Mucosa of stomach (tissue), 1 donor: Measurements from ENCODE around the gene ISY1.
"Not testable (repeated sequence)": the region's sequence is repeated elsewhere in the genome, so short reads cannot be mapped to it uniquely, and the experiment has no call there.

Experiments used
- H3K27me3 ChIP-seq: one replicate; pipeline ENCODE4 v1.7.0; 2013; ENCODE audit warnings: mild to moderate bottlenecking, low read length; ENCODE audit not compliant: control insufficient read depth, insufficient read depth
- H3K36me3 ChIP-seq: one replicate; pipeline ENCODE4 v1.7.0; 2013; ENCODE audit warnings: low read length; ENCODE audit not compliant: control insufficient read depth, insufficient read depth
- H3K4me1 ChIP-seq: one replicate; pipeline ENCODE4 v1.7.0; 2013; ENCODE audit warnings: mild to moderate bottlenecking, low read length; ENCODE audit not compliant: control insufficient read depth, insufficient read depth
- H3K4me3 ChIP-seq: one replicate; pipeline ENCODE4 v1.7.0; 2013; ENCODE audit warnings: low read length
- H3K9ac ChIP-seq: one replicate; pipeline ENCODE4 v1.7.0; 2013; ENCODE audit warnings: mild to moderate bottlenecking, low read length, moderate library complexity
- H3K9me3 ChIP-seq: one replicate; pipeline ENCODE4 v1.7.0; 2013; ENCODE audit warnings: mild to moderate bottlenecking, low read length, moderate library complexity; ENCODE audit not compliant: control insufficient read depth
- donor health status: Pancreatic carcinoma.

ISY1 gene

GRCh38 chr3:129100274-129100673 is 60.6 kb downstream of the ISY1 start:
- Histone ChIP-seq H3K9me3 (no peaks in the 10 kb centered on the region), H3K36me3 (no peaks in the 10 kb centered on the region), H3K27me3 (no peaks in the 10 kb centered on the region), H3K9ac (no peak overlapping the region), H3K4me1 (no peaks in the 10 kb centered on the region), H3K4me3 (no peak overlapping the region)

DNA sequence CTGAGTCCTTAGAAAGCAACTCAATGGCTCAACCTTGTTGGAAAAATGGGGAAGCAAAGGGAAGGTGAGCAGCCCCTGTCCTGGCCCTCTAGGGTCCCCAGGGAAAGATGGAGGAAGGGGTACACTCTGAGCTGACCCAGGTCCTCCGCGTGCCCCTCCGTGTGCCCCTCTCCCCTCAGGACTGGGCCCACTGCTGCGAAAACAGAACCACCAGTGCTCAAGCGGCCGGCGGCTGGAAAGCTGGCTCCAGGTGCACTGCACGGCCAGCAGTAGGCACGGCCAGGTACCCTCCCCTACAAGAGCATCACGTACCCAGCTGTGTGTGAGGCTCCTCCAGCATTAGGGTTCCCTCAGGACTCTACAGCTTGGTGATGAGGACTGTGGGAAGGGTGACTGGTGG is 65.6 kb downstream of the ISY1 start:
- Histone ChIP-seq H3K36me3 (no peaks in the 10 kb centered on the region), H3K4me3 (no peak overlapping the region)

GRCh38 chr3:129088312-129088711 is 72.6 kb downstream of the ISY1 start:
- not testable (repeated sequence) for H3K4me1 ChIP-seq, H3K9ac ChIP-seq, H3K27me3 ChIP-seq, H3K9me3 ChIP-seq, H3K4me3 ChIP-seq, H3K36me3 ChIP-seq

More for the DNA sequence above, 65.6 kb downstream of the ISY1 start:
- Histone ChIP-seq H3K4me1 (no peaks in the 10 kb centered on the region), H3K9ac (no peak overlapping the region), H3K27me3 (no peaks in the 10 kb centered on the region), H3K9me3 (no peaks in the 10 kb centered on the region)

- H3K9me3 ChIP-seq, H3K4me1 ChIP-seq, H3K27me3 ChIP-seq, H3K9ac ChIP-seq, H3K36me3 ChIP-seq, H3K4me3 ChIP-seq: not testable (repeated sequence)
These were observed 73.0 kb downstream of the ISY1 start for GRCh38 chr3:129087904-129088303.

- peaks cover 8% of the 10 kb centered on the region for H3K4me1 ChIP-seq
- no peaks in the 10 kb centered on the region for H3K36me3 ChIP-seq
- no peaks in the 10 kb centered on the region for H3K27me3 ChIP-seq
- no peaks in the 10 kb centered on the region for H3K9me3 ChIP-seq
- H3K4me3 ChIP-seq, result no peak overlapping the region
- peak overlapping the region; percentile 24 for H3K9ac ChIP-seq
These were observed 73.6 kb downstream of the ISY1 start for GRCh38 chr3:129087138-129087702.

DNA sequence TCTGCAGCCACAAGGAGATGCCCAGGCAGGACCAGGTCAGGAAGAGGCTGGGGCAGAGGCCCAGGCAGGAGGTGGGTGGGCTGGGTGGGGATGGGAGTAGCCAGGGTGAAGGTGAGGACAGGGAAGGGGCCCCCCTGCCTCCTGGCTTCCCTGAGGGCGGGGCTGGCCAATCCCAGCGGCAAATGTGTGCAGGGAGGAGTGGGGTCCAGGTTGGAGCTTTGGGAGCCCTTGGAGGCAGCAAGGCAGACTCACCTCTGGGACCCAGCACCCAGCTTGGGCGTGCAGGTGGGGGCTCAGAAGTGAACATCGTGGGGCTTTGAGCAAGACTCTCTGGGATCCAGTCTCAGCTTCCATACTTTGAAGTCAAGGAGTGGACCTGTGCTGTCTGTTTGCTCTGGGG is 75.0 kb downstream of the ISY1 start:
- Histone ChIP-seq H3K4me3 (no peak overlapping the region), H3K9ac (no peak overlapping the region), H3K4me1 (peaks cover 8% of the 10 kb centered on the region), H3K36me3 (no peaks in the 10 kb centered on the region), H3K27me3 (no peaks in the 10 kb centered on the region), H3K9me3 (no peaks in the 10 kb centered on the region)

DNA sequence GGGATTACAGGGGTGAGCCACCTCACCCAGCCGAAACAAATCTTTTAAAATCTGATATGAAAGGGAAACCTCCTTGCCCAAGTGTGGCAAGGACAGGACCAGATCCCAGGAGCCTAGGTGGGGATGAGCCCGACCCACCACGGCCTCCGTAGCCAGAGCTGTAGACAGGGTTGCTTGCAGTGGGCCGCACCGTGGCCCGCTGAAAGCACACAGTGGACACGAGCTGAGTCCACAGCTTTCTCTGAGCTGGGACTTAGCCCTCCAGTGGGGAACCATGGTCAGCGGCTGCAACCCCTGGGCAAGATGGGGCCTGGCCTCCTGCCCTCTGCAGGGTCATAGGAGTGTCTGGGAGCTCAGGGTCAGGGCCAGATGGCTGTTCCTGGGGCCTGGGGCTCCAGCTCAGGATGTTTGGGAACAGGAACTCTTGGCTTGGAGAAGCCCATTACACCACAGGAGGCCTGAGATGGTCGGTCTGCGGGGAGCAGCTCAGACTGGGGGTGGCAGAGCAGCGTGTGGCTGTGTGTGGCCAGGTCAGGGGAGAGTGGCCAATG is 75.6 kb downstream of the ISY1 start:
- no peak overlapping the region for H3K4me3 ChIP-seq
- no peaks in the 10 kb centered on the region for H3K27me3 ChIP-seq
- H3K9ac ChIP-seq, result no peak overlapping the region
- no peaks in the 10 kb centered on the region for H3K9me3 ChIP-seq
- H3K4me1 ChIP-seq, result peaks cover 8% of the 10 kb centered on the region
- H3K36me3 ChIP-seq, result no peaks in the 10 kb centered on the region

DNA sequence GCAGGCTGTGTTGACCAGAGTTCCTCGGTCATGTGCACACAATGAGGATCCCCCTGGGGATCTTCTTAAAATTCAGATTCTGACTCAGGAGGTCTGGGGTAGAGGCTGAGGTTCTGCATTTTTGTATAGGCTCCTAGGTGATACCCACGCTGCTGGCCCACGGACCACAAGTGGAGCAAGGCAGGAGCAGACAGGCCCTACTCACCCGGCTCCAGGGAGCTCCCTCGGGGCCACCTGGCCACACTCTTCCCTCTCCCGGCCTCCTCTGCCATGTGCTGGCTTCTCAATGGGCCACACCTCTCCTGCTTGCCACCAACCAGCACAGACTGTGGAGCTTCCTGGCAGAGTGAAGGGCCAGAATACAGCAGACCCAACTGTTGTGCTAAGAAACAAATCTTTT is 76.4 kb downstream of the ISY1 start:
- Histone ChIP-seq H3K9me3 (no peaks in the 10 kb centered on the region), H3K9ac (no peak overlapping the region), H3K27me3 (no peaks in the 10 kb centered on the region), H3K36me3 (no peaks in the 10 kb centered on the region), H3K4me1 (peaks cover 8% of the 10 kb centered on the region), H3K4me3 (no peak overlapping the region)

GRCh38 chr3:129082026-129082425 is 78.8 kb downstream of the ISY1 start:
- H3K4me1 ChIP-seq, result peaks cover 12% of the 10 kb centered on the region
- H3K27me3 ChIP-seq, result no peaks in the 10 kb centered on the region
- no peaks in the 10 kb centered on the region for H3K36me3 ChIP-seq
- no peak overlapping the region for H3K4me3 ChIP-seq
- H3K9ac ChIP-seq, result no peak overlapping the region
- no peaks in the 10 kb centered on the region for H3K9me3 ChIP-seq

- H3K36me3 ChIP-seq, result no peaks in the 10 kb centered on the region
- H3K4me1 ChIP-seq, result peaks cover 10% of the 10 kb centered on the region
- no peaks in the 10 kb centered on the region for H3K27me3 ChIP-seq
- H3K4me3 ChIP-seq, result no peak overlapping the region
- H3K9ac ChIP-seq, result no peak overlapping the region
- H3K9me3 ChIP-seq, result no peaks in the 10 kb centered on the region
These were observed 79.4 kb downstream of the ISY1 start for GRCh38 chr3:129081503-129081902.

DNA sequence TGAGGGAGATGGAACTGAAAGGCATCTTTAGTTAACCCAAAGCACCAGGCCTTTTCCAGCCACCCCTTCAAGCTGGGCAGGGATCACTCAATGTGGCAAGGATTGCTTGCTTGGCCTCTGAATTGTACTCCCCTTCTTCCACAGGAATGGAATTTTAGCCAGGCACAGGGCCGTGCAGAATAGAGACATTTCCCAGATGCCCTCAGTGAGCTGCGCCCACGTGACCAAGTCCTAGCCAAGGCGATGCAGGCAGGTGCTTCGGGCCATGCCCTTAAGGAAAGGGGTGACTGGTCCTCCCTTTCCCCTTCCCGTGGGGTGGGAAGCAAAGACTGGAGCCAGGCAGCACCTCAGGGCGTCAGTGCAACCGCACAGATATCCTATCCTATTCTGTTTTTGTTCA is 82.4 kb downstream of the ISY1 start:
- Histone ChIP-seq H3K9ac (no peak overlapping the region), H3K36me3 (no peaks in the 10 kb centered on the region), H3K4me3 (no peak overlapping the region), H3K4me1 (peaks cover 10% of the 10 kb centered on the region), H3K9me3 (no peaks in the 10 kb centered on the region), H3K27me3 (no peaks in the 10 kb centered on the region)
